Measurements from ENCODE around the gene SLC10A1. TPM values are rescaled to one million over a fixed set of nuclear protein-coding genes. Genes with fewer than 3 reads are reported as not detected.
A peak's percentile ranks its signal among the peaks of the same experiment; 100 is the strongest.
"Not testable (repeated sequence)": the region's sequence is repeated elsewhere in the genome, so short reads cannot be mapped to it uniquely, and the experiment has no call there.

The SLC10A1 gene
- total and polyA plus RNA-seq, 4 donors = 1.1 to 77.3 (median 60.3) TPM

GRCh38 chr14:69814397-69814796 lies 17.4 kb upstream of the SLC10A1 start:
- no peak for DNase-seq (ENCODE audit: low spot score)
- H3K36me3 ChIP-seq (ENCODE audit: control insufficient read depth in 4 of 4, insufficient read depth in 3 of 4, low read depth in 1 of 4, low read length in 3 of 4) = peaks cover 0 to 3% (median 0%) of the 10 kb centered on the region in 4 donors
- WGBS = 82% methylated on average over 3 of the region's 3 CpGs
- H3K27me3 ChIP-seq (ENCODE audit: control insufficient read depth in 4 of 4, insufficient read depth in 4 of 4, low read length in 3 of 4) = no peaks in the 10 kb centered on the region
- no peak overlapping the region for H3K4me3 ChIP-seq (ENCODE audit: low read depth in 1 of 3, low read length in 3 of 3)
- no peak overlapping the region for H3K27ac ChIP-seq (ENCODE audit: low read depth in 1 of 2, low read length in 2 of 2)
- TF ChIP-seq EGR1 (IDR thresholded peaks at IDR 0.05; ENCODE audit: low read depth in 2 of 2) (no peak), CTCF (IDR thresholded peaks at IDR 0.05; ENCODE audit: low read depth, low read length, missing input control) (no peak), REST (IDR thresholded peaks at IDR 0.05) (no peak), FOXA2 (IDR thresholded peaks at IDR 0.05) (no peak), RAD21 (IDR thresholded peaks at IDR 0.05) (no peak), YY1 (IDR thresholded peaks at IDR 0.05) (no peak), SP1 (IDR thresholded peaks at IDR 0.05) (no peak), RXRA (IDR thresholded peaks at IDR 0.05) (no peak), TAF1 (conservative IDR thresholded peaks at IDR 0.05) (no peak)
- no peak overlapping the region for H3K9ac ChIP-seq (ENCODE audit: low read depth in 1 of 2, low read length in 2 of 2)
- H3K4me1 ChIP-seq (ENCODE audit: control insufficient read depth in 4 of 4, insufficient read depth in 4 of 4, low read length in 3 of 4) = peaks cover 3 to 10% (median 8%) of the 10 kb centered on the region in 4 donors
- no peaks in the 10 kb centered on the region for H3K9me3 ChIP-seq (ENCODE audit: control insufficient read depth in 4 of 4, low read length in 3 of 4)

- H3K4me1 ChIP-seq (ENCODE audit: control insufficient read depth in 4 of 4, insufficient read depth in 4 of 4, low read length in 3 of 4) = peaks cover 9 to 19% (median 14%) of the 10 kb centered on the region in 4 donors
- not testable (repeated sequence) for H3K27me3 ChIP-seq (ENCODE audit: control insufficient read depth in 4 of 4, insufficient read depth in 4 of 4, low read length in 3 of 4); H3K27ac ChIP-seq (ENCODE audit: low read depth in 1 of 2, low read length in 2 of 2); H3K4me3 ChIP-seq (ENCODE audit: low read depth in 1 of 3, low read length in 3 of 3); DNase-seq (ENCODE audit: low spot score); H3K36me3 ChIP-seq (ENCODE audit: control insufficient read depth in 4 of 4, insufficient read depth in 3 of 4, low read depth in 1 of 4, low read length in 3 of 4); H3K9ac ChIP-seq (ENCODE audit: low read depth in 1 of 2, low read length in 2 of 2); H3K9me3 ChIP-seq (ENCODE audit: control insufficient read depth in 4 of 4, low read length in 3 of 4)
- WGBS = 91% methylated on average over 6 of the region's 6 CpGs
Observed at GRCh38 chr14:69813346-69813745, 16.3 kb upstream of the SLC10A1 start.

GRCh38 chr14:69812711-69813110 lies 15.7 kb upstream of the SLC10A1 start:
- no peak overlapping the region for H3K9ac ChIP-seq (ENCODE audit: low read depth in 1 of 2, low read length in 2 of 2)
- H3K27ac ChIP-seq (ENCODE audit: low read depth in 1 of 2, low read length in 2 of 2) = no peak overlapping the region
- H3K4me3 ChIP-seq (ENCODE audit: low read depth in 1 of 3, low read length in 3 of 3) = no peak overlapping the region
- WGBS = 68% methylated on average over 9 of the region's 9 CpGs
- H3K27me3 ChIP-seq (ENCODE audit: control insufficient read depth in 4 of 4, insufficient read depth in 4 of 4, low read length in 3 of 4) = no peaks in the 10 kb centered on the region
- H3K9me3 ChIP-seq (ENCODE audit: control insufficient read depth in 4 of 4, low read length in 3 of 4) = no peaks in the 10 kb centered on the region
- H3K4me1 ChIP-seq (ENCODE audit: control insufficient read depth in 4 of 4, insufficient read depth in 4 of 4, low read length in 3 of 4) = peaks cover 9 to 22% (median 14%) of the 10 kb centered on the region in 4 donors
- TF ChIP-seq TAF1 (conservative IDR thresholded peaks at IDR 0.05) (no peak), RAD21 (IDR thresholded peaks at IDR 0.05) (peak; percentile 28 to 59)
- DNase-seq (ENCODE audit: low spot score) = no peak
- H3K36me3 ChIP-seq (ENCODE audit: control insufficient read depth in 4 of 4, insufficient read depth in 3 of 4, low read depth in 1 of 4, low read length in 3 of 4) = peaks cover 0 to 3% (median 0%) of the 10 kb centered on the region in 4 donors
